ENCODE measurements around the gene SWSAP1. TPM values are rescaled to one million over a fixed set of nuclear protein-coding genes. Genes with fewer than 3 reads are reported as not detected.

The SWSAP1 gene
- total RNA-seq, 4 donors from 2014 or later = 2.1 to 3.3 (median 2.3) TPM

GRCh38 chr19:11420429-11421370 is 46.2 kb downstream of the SWSAP1 start:
- no peak overlapping the region for H3K4me3 ChIP-seq (ENCODE audit: low read depth, poor library complexity, severe bottlenecking)
- TF ChIP-seq, protein P1, sequence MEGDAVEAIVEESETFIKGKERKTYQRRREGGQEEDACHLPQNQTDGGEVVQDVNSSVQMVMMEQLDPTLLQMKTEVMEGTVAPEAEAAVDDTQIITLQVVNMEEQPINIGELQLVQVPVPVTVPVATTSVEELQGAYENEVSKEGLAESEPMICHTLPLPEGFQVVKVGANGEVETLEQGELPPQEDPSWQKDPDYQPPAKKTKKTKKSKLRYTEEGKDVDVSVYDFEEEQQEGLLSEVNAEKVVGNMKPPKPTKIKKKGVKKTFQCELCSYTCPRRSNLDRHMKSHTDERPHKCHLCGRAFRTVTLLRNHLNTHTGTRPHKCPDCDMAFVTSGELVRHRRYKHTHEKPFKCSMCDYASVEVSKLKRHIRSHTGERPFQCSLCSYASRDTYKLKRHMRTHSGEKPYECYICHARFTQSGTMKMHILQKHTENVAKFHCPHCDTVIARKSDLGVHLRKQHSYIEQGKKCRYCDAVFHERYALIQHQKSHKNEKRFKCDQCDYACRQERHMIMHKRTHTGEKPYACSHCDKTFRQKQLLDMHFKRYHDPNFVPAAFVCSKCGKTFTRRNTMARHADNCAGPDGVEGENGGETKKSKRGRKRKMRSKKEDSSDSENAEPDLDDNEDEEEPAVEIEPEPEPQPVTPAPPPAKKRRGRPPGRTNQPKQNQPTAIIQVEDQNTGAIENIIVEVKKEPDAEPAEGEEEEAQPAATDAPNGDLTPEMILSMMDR (IDR thresholded peaks at IDR 0.05) = no peak
- no peak for TF ChIP-seq POLR2A (IDR thresholded peaks at IDR 0.05)
- DNase-seq (ENCODE audit: low spot score in 2 of 2) = peak in 1 of 2 donors; percentile 93
- WGBS, 2 donors = 10 to 11% methylated on average over 41 to 46 of the region's 46 CpGs
- intact Hi-C loops (cut with DNase I; ENCODE audit: low total_unique reads) = no loop called here

- TF ChIP-seq, protein P1 (IDR thresholded peaks at IDR 0.05) = no peak
- TF ChIP-seq POLR2A (IDR thresholded peaks at IDR 0.05) = no peak
- 9 to 16% methylated on average over 26 to 36 of the region's 36 CpGs for WGBS, 2 donors
- H3K4me3 ChIP-seq (ENCODE audit: low read depth, poor library complexity, severe bottlenecking) = no peak overlapping the region
- no peak for DNase-seq (ENCODE audit: low spot score in 2 of 2)
- intact Hi-C loops (cut with DNase I; ENCODE audit: low total_unique reads) = no loop called here
Measured at GRCh38 chr19:11421371-11422098, 47.1 kb downstream of the SWSAP1 start.

- TF ChIP-seq POLR2A (IDR thresholded peaks at IDR 0.05) = no peak
- TF ChIP-seq, protein P1 (IDR thresholded peaks at IDR 0.05) = no peak
- 5 to 8% methylated on average over 35 to 48 of the region's 56 CpGs for WGBS, 2 donors
- DNase-seq (ENCODE audit: low spot score in 2 of 2) = peak; percentile 85 to 96
- intact Hi-C loops (cut with DNase I; ENCODE audit: low total_unique reads) = no loop called here
- no peak overlapping the region for H3K4me3 ChIP-seq (ENCODE audit: low read depth, poor library complexity, severe bottlenecking)
Measured at GRCh38 chr19:11422163-11423065, 47.9 kb downstream of the SWSAP1 start.

DNA sequence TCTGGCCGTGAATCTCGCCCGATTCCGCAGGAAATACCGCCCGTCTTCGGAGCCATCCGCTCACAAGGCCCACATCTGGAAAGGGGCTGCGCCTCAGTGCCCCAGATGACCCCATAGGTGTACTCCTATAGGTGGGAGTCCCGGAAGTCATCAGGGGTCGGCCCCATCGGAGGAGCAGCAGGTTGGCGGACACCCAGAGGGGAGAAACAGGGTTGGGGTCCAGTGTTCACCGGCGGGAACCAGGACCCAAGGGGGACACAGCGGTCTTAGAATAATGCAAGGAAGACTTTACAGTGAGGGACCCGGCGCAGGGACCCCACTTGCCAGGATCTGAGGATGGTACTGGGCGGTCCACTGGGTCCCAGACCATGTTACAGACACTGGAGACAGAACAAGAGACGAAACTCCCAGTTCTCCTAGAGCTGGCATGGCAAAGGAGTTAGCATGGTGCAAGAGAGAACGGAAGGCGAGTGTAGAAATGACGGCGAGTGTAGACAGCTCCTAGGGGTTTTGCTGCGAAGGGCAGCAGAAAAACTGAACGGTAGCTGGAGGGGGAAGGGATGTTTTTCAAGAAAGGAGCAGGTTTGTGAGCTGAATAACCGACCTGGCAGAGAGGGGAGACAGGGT is 48.8 kb downstream of the SWSAP1 start:
- no peak for DNase-seq (ENCODE audit: low spot score in 2 of 2)
- no peak overlapping the region for H3K4me3 ChIP-seq (ENCODE audit: low read depth, poor library complexity, severe bottlenecking)
- 33 to 34% methylated on average over 27 of the region's 27 CpGs for WGBS, 2 donors
- intact Hi-C loops (cut with DNase I; ENCODE audit: low total_unique reads) = no loop called here
- TF ChIP-seq, protein P1 (IDR thresholded peaks at IDR 0.05) = no peak
- no peak for TF ChIP-seq POLR2A (IDR thresholded peaks at IDR 0.05)

DNA sequence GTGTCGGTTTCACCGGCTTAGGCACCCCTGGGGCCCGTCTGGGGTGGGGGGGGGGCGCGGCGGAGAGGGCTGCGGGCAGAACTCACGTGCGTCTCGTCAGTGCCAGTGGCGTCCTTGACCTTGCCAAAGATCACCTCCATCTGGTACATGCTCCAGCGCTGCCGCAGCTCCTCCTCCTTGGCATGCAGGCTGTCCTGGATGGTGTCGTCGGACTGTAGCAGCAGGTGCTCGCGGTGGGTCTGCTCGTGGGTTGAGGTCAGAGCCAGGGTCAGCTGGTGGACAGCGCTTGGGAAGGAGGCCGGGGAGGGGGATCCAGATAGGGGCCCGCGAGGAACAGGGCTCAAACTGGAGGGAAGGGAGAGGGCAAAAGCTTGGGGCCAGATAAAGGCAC is 49.3 kb downstream of the SWSAP1 start:
- intact Hi-C loops (cut with DNase I; ENCODE audit: low total_unique reads) = no loop called here
- H3K4me3 ChIP-seq (ENCODE audit: low read depth, poor library complexity, severe bottlenecking) = no peak overlapping the region
- no peak for DNase-seq (ENCODE audit: low spot score in 2 of 2)
- TF ChIP-seq POLR2A (IDR thresholded peaks at IDR 0.05) = no peak
- TF ChIP-seq, protein P1 (IDR thresholded peaks at IDR 0.05) = no peak
- 20 to 25% methylated on average over 19 to 21 of the region's 22 CpGs for WGBS, 2 donors
